Neural cell (in vitro differentiated cells): ENCODE measurements around the gene PRRT1B. TPM values are rescaled to one million over a fixed set of nuclear protein-coding genes. Genes with fewer than 3 reads are reported as not detected.

ENCODE experiments used
- H2AFZ ChIP-seq: fragments of 200-600, 300-800 bp; sonication (generic), shearing (Covaris generic); 2 replicates; pipeline ENCODE4 v1.6.0; 2014; ENCODE audit warnings: low read depth, mild to moderate bottlenecking, antibody characterized with exemption, low read length, moderate library complexity
- H3F3A ChIP-seq: fragments of 200-600 bp; shearing (Covaris generic); 2 replicates; pipeline ENCODE4 v1.6.1; 2016; ENCODE audit warnings: mild to moderate bottlenecking, moderate library complexity, mixed read lengths, antibody characterized with exemption, low read length; ENCODE audit not compliant: insufficient read depth, poor library complexity, severe bottlenecking
- H3K27ac ChIP-seq: fragments of 200-600, 300-800 bp; sonication (generic), shearing (Covaris generic); 2 replicates; pipeline ENCODE4 v1.5.1; 2014; ENCODE audit warnings: mild to moderate bottlenecking, low read length, moderate library complexity
- H3K27me3 ChIP-seq: fragments of 300-800, 200-600 bp; sonication (generic), shearing (Covaris generic); 2 replicates; pipeline ENCODE4 v1.6.0; 2014; ENCODE audit warnings: mild to moderate bottlenecking, low read depth, low read length, moderate library complexity; ENCODE audit not compliant: insufficient read depth
- H3K36me3 ChIP-seq: fragments of 300-800, 200-600 bp; sonication (generic), shearing (Covaris generic); 2 replicates; pipeline ENCODE4 v1.5.1; 2014; ENCODE audit warnings: mild to moderate bottlenecking, antibody characterized with exemption, low read length, moderate library complexity; ENCODE audit not compliant: insufficient read depth
- H3K4me2 ChIP-seq: fragments of 300-800, 200-600 bp; sonication (generic), shearing (Covaris generic); 2 replicates; pipeline ENCODE4 v1.6.0; 2014; ENCODE audit warnings: mild to moderate bottlenecking, low read length
- H3K4me3 ChIP-seq: fragments of 300-800, 200-600 bp; sonication (generic), shearing (Covaris generic); 2 replicates; pipeline ENCODE4 v1.5.1; 2014; ENCODE audit warnings: mild to moderate bottlenecking, low read length, moderate library complexity
- H3K79me2 ChIP-seq: fragments of 200-600 bp; shearing (Covaris generic); replicated peaks from 2 replicates; pipeline ENCODE4 v1.6.0; 2014; ENCODE audit warnings: mild to moderate bottlenecking, low read length, moderate library complexity; ENCODE audit not compliant: insufficient read depth
- H3K9ac ChIP-seq: fragments of 300-800, 200-600 bp; sonication (generic), shearing (Covaris generic); 2 replicates; pipeline ENCODE4 v1.6.1; 2016; ENCODE audit warnings: mild to moderate bottlenecking, low read length, mixed read lengths
- H3K9me2 ChIP-seq: fragments of 200-600 bp; shearing (Covaris generic); 2 replicates; pipeline ENCODE4 v1.6.1; 2016; ENCODE audit warnings: mild to moderate bottlenecking, low read length, mixed read lengths; ENCODE audit not compliant: insufficient read depth
- H3K9me3 ChIP-seq: fragments of 200-600, 300-800 bp; sonication (generic), shearing (Covaris generic); 2 replicates; pipeline ENCODE4 v1.6.1; 2016; ENCODE audit warnings: mild to moderate bottlenecking, mixed run types, low read length, moderate library complexity, mixed read lengths
- H4K20me1 ChIP-seq: fragments of 200-600 bp; shearing (Covaris generic); 2 replicates; pipeline ENCODE4 v1.6.1; 2016; ENCODE audit warnings: mild to moderate bottlenecking, mixed run types; ENCODE audit not compliant: insufficient read depth
- CTCF ChIP-seq: fragments of 450-650 bp; IDR thresholded peaks from 2 replicates; pipeline ENCODE4 v1.5.1; 2014; ENCODE audit warnings: antibody characterized with exemption, mild to moderate bottlenecking, moderate library complexity; ENCODE audit not compliant: poor library complexity, severe bottlenecking
- EP300 ChIP-seq: fragments of 450-650 bp; conservative IDR thresholded peaks from 2 replicates; pipeline ENCODE4 v1.6.1; 2014; ENCODE audit warnings: antibody characterized with exemption, mild to moderate bottlenecking, moderate library complexity; ENCODE audit not compliant: poor library complexity, severe bottlenecking
- EZH2 ChIP-seq: fragments of 200-600, 300-800 bp; shearing (Covaris generic), sonication (generic); IDR thresholded peaks from 2 replicates; pipeline ENCODE4 v1.6.1; 2014; ENCODE audit warnings: antibody characterized with exemption, low read length, borderline replicate concordance, mild to moderate bottlenecking; ENCODE audit not compliant: insufficient read depth, poor library complexity, severe bottlenecking
- MXI1 ChIP-seq: fragments of 450-650 bp; conservative IDR thresholded peaks from 2 replicates; pipeline ENCODE4 v1.6.1; 2014; ENCODE audit warnings: antibody characterized with exemption, mild to moderate bottlenecking; ENCODE audit not compliant: poor library complexity, severe bottlenecking
- POLR2AphosphoS5 ChIP-seq: IDR thresholded peaks from 2 replicates; pipeline ENCODE4 v1.6.1; 2012
- RAD21 ChIP-seq: fragments of 450-650 bp; conservative IDR thresholded peaks from 2 replicates; pipeline ENCODE4 v1.6.1; 2014; ENCODE audit warnings: antibody characterized with exemption, mild to moderate bottlenecking, moderate library complexity
- SMC3 ChIP-seq: fragments of 450-650 bp; conservative IDR thresholded peaks from 2 replicates; pipeline ENCODE4 v1.6.1; 2014; ENCODE audit warnings: antibody characterized with exemption, mild to moderate bottlenecking, moderate library complexity; ENCODE audit not compliant: poor library complexity
- TAF1 ChIP-seq: IDR thresholded peaks from 2 replicates; pipeline ENCODE4 v1.6.1; 2012; ENCODE audit warnings: low read depth
- polyA plus RNA-seq: library from polyadenylated mRNA; depleted of rRNA; stranded (reverse); fragments of >200 nt; gene quantifications from 2 replicates; pipeline ENCODE4 v1.2.3, GENCODE V29; 2014
- TF ChIP-seq, protein P1 (sequence below): IDR thresholded peaks from 2 replicates; pipeline ENCODE4 v1.6.1; 2012; ENCODE audit warnings: borderline replicate concordance

The PRRT1B gene
- polyA plus RNA-seq, 1 donor from 2014 or later = not detected

DNA sequence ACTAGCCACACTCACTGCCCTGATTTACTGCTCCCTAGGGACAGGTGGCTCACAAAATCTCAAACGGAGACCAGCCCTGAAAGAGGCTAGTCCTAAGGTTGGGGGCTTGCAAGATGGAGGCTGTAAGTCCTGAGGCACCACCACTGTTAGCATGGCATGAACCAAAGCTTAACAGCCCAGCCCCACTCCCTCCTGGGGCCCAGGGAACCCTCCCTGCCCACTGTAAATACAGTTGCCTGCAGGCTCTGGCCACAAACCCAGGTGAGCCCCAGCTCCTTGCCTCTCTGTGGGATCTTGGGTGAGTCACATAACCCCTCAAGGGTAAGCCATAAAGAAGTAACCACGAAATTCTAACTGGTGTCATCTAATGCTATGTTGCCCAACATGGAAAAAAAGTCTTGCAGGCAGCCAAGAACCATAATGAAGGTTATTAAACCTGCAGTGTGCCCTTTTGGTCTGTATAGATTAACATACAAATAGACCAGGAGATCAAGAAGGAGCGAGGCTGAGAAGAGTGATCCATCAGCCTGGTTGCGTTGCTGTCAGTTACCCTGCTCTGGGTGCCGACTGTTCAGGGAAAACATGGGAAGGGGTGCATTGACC lies 44.3 kb upstream of the PRRT1B start:
- no peaks in the 10 kb centered on the region for H3K36me3 ChIP-seq
- H3F3A ChIP-seq = no peaks in the 10 kb centered on the region
- no peak overlapping the region for H3K27ac ChIP-seq
- no peaks in the 10 kb centered on the region for H3K9me3 ChIP-seq
- no peak overlapping the region for H3K4me2 ChIP-seq
- H3K9me2 ChIP-seq = no peaks in the 10 kb centered on the region
- H3K27me3 ChIP-seq = no peaks in the 10 kb centered on the region
- H3K9ac ChIP-seq = no peak overlapping the region
- H3K79me2 ChIP-seq = peaks cover 13% of the 10 kb centered on the region
- no peak overlapping the region for H3K4me3 ChIP-seq
- TF ChIP-seq EP300 (no peak), TAF1 (no peak), CTCF (no peak), EZH2 (no peak), MXI1 (no peak), POLR2AphosphoS5 (no peak), SMC3 (no peak)
- TF ChIP-seq, protein P1, sequence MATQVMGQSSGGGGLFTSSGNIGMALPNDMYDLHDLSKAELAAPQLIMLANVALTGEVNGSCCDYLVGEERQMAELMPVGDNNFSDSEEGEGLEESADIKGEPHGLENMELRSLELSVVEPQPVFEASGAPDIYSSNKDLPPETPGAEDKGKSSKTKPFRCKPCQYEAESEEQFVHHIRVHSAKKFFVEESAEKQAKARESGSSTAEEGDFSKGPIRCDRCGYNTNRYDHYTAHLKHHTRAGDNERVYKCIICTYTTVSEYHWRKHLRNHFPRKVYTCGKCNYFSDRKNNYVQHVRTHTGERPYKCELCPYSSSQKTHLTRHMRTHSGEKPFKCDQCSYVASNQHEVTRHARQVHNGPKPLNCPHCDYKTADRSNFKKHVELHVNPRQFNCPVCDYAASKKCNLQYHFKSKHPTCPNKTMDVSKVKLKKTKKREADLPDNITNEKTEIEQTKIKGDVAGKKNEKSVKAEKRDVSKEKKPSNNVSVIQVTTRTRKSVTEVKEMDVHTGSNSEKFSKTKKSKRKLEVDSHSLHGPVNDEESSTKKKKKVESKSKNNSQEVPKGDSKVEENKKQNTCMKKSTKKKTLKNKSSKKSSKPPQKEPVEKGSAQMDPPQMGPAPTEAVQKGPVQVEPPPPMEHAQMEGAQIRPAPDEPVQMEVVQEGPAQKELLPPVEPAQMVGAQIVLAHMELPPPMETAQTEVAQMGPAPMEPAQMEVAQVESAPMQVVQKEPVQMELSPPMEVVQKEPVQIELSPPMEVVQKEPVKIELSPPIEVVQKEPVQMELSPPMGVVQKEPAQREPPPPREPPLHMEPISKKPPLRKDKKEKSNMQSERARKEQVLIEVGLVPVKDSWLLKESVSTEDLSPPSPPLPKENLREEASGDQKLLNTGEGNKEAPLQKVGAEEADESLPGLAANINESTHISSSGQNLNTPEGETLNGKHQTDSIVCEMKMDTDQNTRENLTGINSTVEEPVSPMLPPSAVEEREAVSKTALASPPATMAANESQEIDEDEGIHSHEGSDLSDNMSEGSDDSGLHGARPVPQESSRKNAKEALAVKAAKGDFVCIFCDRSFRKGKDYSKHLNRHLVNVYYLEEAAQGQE = no peak
- no peaks in the 10 kb centered on the region for H4K20me1 ChIP-seq
- no peak overlapping the region for H2AFZ ChIP-seq

DNA sequence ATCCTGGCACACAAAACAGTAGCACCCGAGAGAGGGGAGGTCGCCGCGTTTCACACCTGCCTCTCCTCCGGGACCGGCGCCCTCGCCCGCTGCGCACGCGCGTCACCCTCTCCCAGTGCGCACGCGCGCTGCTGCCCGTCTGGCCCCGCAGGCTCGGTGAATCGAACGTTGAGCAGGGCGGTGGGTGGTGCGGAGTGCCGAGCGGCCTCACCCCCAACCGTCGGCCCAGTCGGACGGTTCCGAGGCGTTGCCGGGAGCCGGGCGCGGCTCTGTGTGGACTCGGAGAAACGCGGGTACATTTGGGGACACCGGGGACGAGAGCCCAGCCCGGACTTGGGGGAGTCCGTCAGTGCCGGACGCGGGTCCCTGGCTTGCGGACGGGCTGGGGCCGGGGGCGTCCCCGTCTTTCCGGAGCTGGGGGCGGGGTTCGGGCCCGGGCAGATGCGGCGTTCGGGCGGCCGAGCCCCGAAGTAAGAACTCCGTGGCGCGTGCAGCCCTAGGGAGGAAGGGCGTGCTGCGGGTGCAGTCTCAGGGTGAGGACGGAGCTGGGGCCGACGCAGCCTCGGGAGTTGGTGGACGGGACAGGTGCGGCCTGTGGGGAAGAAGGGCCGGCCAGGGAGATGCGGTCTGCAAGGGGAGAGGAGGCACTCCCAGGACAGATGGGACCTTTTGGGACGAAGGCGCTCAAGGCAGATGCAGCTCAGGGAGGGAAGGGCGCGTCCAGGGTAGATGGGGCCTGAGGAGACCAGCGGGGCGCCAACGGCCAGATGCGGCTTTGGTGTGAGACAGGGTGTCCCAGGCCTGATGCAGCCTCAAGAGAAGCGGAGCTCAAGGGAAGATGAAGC lies 42.3 kb upstream of the PRRT1B start, which contains the start of gene POMT1:
Gene POMT1 (plus strand): TSS at position 138 of the 845 bp plus-strand sequence. CDS start 1,301 bp downstream, outside the sequence.
- peak within 1 kb of the TSS; percentile 75 for H2AFZ ChIP-seq
- TF ChIP-seq, protein P1 = peak; percentile 0
- TF ChIP-seq EZH2 = no peak
- TF ChIP-seq CTCF = peak; percentile 24
- peak; percentile 87 for TF ChIP-seq POLR2AphosphoS5
- peak; percentile 43 for TF ChIP-seq RAD21
- peak; percentile 74 for TF ChIP-seq TAF1
- TF ChIP-seq EP300 = peak; percentile 42
- TF ChIP-seq SMC3 = no peak
- TF ChIP-seq MXI1 = peak; percentile 81
- H3K4me2 ChIP-seq = peak within 1 kb of the TSS; percentile 67
- no peaks in the 10 kb centered on the region for H3F3A ChIP-seq
- no peaks in the 10 kb centered on the region for H3K27me3 ChIP-seq
- peak within 1 kb of the TSS; percentile 60 for H3K27ac ChIP-seq
- H3K4me3 ChIP-seq = peak within 1 kb of the TSS; percentile 90
- H3K9me3 ChIP-seq = no peaks in the 10 kb centered on the region
- no peaks in the 10 kb centered on the region for H3K9me2 ChIP-seq
- H3K36me3 ChIP-seq = no peaks in the 10 kb centered on the region
- peak within 1 kb of the TSS; percentile 84 for H3K9ac ChIP-seq
- peaks cover 13% of the 10 kb centered on the region for H3K79me2 ChIP-seq
- H4K20me1 ChIP-seq = no peaks in the 10 kb centered on the region
